Endothelial cell (in vitro differentiated cells): ENCODE measurements around the gene ANKHD1. TPM values are rescaled to one million over a fixed set of nuclear protein-coding genes. Genes with fewer than 3 reads are reported as not detected.

Source experiments
- DNase-seq: peaks from one replicate; pipeline ENCODE4 v3.0.0; 2021; ENCODE audit warnings: low spot score
- H3K27ac Mint-ChIP-seq: one replicate; pipeline ENCODE4 v1.8.0; 2021; ENCODE audit warnings: mixed read lengths, inconsistent platforms; ENCODE audit not compliant: unreplicated experiment
- H3K27me3 Mint-ChIP-seq: one replicate; pipeline ENCODE4 v1.8.0; 2021; ENCODE audit warnings: mild to moderate bottlenecking, moderate library complexity, mixed read lengths, inconsistent platforms; ENCODE audit not compliant: unreplicated experiment
- H3K36me3 Mint-ChIP-seq: one replicate; pipeline ENCODE4 v1.8.0; 2021; ENCODE audit warnings: mild to moderate bottlenecking, low read depth, mixed read lengths, inconsistent platforms; ENCODE audit not compliant: unreplicated experiment
- H3K4me1 Mint-ChIP-seq: one replicate; pipeline ENCODE4 v1.8.0; 2021; ENCODE audit warnings: mild to moderate bottlenecking, mixed read lengths, inconsistent platforms; ENCODE audit not compliant: unreplicated experiment
- H3K4me3 Mint-ChIP-seq: one replicate; pipeline ENCODE4 v1.8.0; 2021; ENCODE audit warnings: mild to moderate bottlenecking, mixed read lengths, inconsistent platforms; ENCODE audit not compliant: unreplicated experiment
- H3K9me3 Mint-ChIP-seq: one replicate; pipeline ENCODE4 v1.8.0; 2021; ENCODE audit warnings: mixed read lengths, inconsistent platforms; ENCODE audit not compliant: unreplicated experiment
- CTCF ChIP-seq: fragments of 200-600 bp; sonication (generic); IDR thresholded peaks from one replicate; pipeline ENCODE4 v1.5.0; 2021; ENCODE audit warnings: antibody characterized with exemption; ENCODE audit not compliant: unreplicated experiment
- total RNA-seq: library from RNA; stranded (reverse); fragmentation: NEBNext Ultra II Directional; extraction: Animal tissue kit (Norgen Biotek cat#: 25700); gene quantifications from one replicate; pipeline ENCODE4 v1.2.1, GENCODE V29; 2021; ENCODE audit not compliant: unreplicated experiment

Gene ANKHD1
- total RNA-seq, 1 donor from 2014 or later, result 138 TPM

GRCh38 chr5:140551872-140552271 is 150.2 kb downstream of the ANKHD1 start:
- no peaks in the 10 kb centered on the region for H3K9me3 Mint-ChIP-seq
- H3K27me3 Mint-ChIP-seq, result peaks cover 7% of the 10 kb centered on the region
- H3K4me3 Mint-ChIP-seq, result no peak overlapping the region
- peaks cover 41% of the 10 kb centered on the region for H3K36me3 Mint-ChIP-seq
- peaks cover 41% of the 10 kb centered on the region for H3K4me1 Mint-ChIP-seq
- H3K27ac Mint-ChIP-seq, result no peak overlapping the region
- no peak for DNase-seq
- TF ChIP-seq CTCF, result no peak

GRCh38 chr5:140553657-140554056 is 152.0 kb downstream of the ANKHD1 start:
- peak overlapping the region; percentile 4 for H3K4me3 Mint-ChIP-seq
- peaks cover 11% of the 10 kb centered on the region for H3K27me3 Mint-ChIP-seq
- no peak for TF ChIP-seq CTCF
- H3K36me3 Mint-ChIP-seq, result peaks cover 47% of the 10 kb centered on the region
- DNase-seq, result no peak
- H3K27ac Mint-ChIP-seq, result no peak overlapping the region
- H3K9me3 Mint-ChIP-seq, result no peaks in the 10 kb centered on the region
- H3K4me1 Mint-ChIP-seq, result peaks cover 36% of the 10 kb centered on the region

- Mint-ChIP-seq H3K4me3 (no peak overlapping the region), H3K36me3 (peaks cover 49% of the 10 kb centered on the region), H3K9me3 (no peaks in the 10 kb centered on the region), H3K27ac (no peak overlapping the region), H3K4me1 (peaks cover 28% of the 10 kb centered on the region), H3K27me3 (peaks cover 14% of the 10 kb centered on the region)
- no peak for DNase-seq
- TF ChIP-seq CTCF, result no peak
Measured at GRCh38 chr5:140554454-140554853, 152.8 kb downstream of the ANKHD1 start.

GRCh38 chr5:140555747-140556312 is 154.2 kb downstream of the ANKHD1 start:
- peak overlapping the region; percentile 17 for H3K4me3 Mint-ChIP-seq
- TF ChIP-seq CTCF, result no peak
- peaks cover 39% of the 10 kb centered on the region for H3K36me3 Mint-ChIP-seq
- no peaks in the 10 kb centered on the region for H3K9me3 Mint-ChIP-seq
- DNase-seq, result no peak
- peak overlapping the region; percentile 28 for H3K27ac Mint-ChIP-seq
- H3K4me1 Mint-ChIP-seq, result peaks cover 21% of the 10 kb centered on the region
- peaks cover 12% of the 10 kb centered on the region for H3K27me3 Mint-ChIP-seq

- Mint-ChIP-seq H3K4me1 (peaks cover 21% of the 10 kb centered on the region), H3K27ac (peak overlapping the region; percentile 74), H3K4me3 (peak overlapping the region; percentile 93), H3K9me3 (no peaks in the 10 kb centered on the region), H3K36me3 (peaks cover 37% of the 10 kb centered on the region), H3K27me3 (peaks cover 14% of the 10 kb centered on the region)
- DNase-seq, result no peak
- no peak for TF ChIP-seq CTCF
Measured at GRCh38 chr5:140556438-140556837, 154.8 kb downstream of the ANKHD1 start.
